GM21825 (cell line): Measurements from ENCODE around the gene CDR2.
"Not testable (repeated sequence)": the region's sequence is repeated elsewhere in the genome, so short reads cannot be mapped to it uniquely, and the experiment has no call there.

Experiments used
- ATAC-seq: cut with Tn5 transposase; IDR thresholded peaks from one replicate; pipeline ENCODE4 v1.9.1; 2021; ENCODE audit warnings: mild to moderate bottlenecking, moderate library complexity; ENCODE audit not compliant: unreplicated experiment

The CDR2 gene

DNA sequence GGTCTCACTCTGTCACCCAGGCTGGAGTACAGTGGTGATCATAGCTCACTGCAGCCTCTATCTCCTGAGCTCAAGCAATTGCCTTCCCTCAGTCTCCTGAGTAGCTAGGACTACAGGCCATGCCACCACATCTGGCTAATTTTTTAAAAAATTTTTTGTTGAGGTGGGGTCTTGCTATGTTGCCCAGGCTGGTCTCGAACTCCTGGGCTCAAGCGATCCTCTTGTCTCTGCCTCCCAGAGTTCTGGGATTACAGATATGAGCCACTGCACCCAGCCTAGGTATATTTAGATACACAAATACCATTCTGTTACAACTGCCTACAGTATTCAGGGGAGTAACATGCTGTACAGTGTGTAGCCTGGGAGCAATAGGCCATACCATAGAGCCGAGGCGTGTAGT is 62.9 kb downstream of the CDR2 start:
- no peak for ATAC-seq

GRCh38 chr16:22308824-22309520 is 65.4 kb downstream of the CDR2 start:
- no peak for ATAC-seq

GRCh38 chr16:22307838-22308237 is 66.6 kb downstream of the CDR2 start:
- no peak for ATAC-seq

GRCh38 chr16:22306788-22307187 is 67.6 kb downstream of the CDR2 start:
- ATAC-seq, result no peak

- ATAC-seq, result no peak
Measured at GRCh38 chr16:22304411-22304810, 70.0 kb downstream of the CDR2 start.

DNA sequence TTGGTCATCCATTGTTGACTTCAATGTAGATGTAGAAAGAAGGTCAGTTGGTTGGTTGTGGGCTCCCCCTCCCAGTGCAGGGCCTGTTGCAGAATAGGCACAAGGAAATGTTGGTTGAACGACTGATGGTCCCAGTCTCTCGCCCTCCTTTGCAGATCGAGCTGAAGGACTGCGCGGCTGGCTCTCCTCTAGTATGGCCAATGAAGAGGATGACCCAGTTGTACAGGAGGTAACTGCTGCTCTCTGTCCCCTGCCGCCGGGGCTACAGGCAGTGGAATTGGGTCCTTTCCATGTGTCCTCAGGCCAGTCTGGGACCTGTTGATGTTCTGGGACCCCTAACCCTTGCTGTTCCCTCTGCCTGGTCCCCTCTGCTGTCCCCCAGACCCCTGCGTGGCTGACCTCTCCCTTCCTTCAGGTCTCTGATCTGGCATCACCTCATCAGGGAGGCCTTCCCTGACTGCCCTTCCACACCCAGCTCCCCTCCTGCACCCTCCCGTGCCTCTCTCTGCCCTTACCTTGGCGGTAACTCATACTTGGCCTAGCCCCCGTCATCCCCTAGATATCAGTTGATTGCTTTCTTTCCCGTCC is 71.5 kb downstream of the CDR2 start:
- ATAC-seq, result no peak

GRCh38 chr16:22301423-22301822 is 73.0 kb downstream of the CDR2 start:
- not testable (repeated sequence) for ATAC-seq

DNA sequence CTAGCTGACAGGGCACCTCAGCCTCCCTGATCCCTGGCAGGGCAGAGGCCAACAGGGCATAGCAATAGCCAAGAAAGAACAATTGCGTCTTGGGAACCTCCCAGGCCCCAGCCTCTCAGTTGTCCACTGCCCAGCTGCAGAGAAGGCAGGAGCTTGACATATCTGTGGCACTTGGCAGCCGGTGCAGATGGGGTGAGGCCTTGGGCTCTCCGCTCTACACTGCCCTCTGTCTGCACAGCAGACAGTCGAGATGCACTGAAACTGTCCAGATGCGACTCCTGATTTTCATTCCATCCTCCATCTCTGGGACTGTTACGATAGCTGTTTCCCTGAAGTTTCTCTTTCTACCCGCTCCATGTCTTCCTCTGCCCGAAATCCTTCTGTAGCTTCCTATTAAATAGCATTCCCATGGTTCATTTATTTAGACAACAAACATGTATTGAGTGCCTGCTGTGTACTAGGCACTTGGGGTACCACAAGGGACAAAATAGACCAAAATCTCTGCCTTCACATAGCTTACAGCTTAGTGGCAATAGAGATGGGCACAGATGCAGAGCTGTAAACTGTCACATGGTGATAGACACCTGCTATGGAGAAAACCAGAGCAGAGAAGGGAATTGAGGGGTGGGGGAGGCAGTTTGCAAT is 73.9 kb downstream of the CDR2 start:
- ATAC-seq, result no peak

GRCh38 chr16:22299036-22299435 is 75.4 kb downstream of the CDR2 start:
- ATAC-seq, result no peak

DNA sequence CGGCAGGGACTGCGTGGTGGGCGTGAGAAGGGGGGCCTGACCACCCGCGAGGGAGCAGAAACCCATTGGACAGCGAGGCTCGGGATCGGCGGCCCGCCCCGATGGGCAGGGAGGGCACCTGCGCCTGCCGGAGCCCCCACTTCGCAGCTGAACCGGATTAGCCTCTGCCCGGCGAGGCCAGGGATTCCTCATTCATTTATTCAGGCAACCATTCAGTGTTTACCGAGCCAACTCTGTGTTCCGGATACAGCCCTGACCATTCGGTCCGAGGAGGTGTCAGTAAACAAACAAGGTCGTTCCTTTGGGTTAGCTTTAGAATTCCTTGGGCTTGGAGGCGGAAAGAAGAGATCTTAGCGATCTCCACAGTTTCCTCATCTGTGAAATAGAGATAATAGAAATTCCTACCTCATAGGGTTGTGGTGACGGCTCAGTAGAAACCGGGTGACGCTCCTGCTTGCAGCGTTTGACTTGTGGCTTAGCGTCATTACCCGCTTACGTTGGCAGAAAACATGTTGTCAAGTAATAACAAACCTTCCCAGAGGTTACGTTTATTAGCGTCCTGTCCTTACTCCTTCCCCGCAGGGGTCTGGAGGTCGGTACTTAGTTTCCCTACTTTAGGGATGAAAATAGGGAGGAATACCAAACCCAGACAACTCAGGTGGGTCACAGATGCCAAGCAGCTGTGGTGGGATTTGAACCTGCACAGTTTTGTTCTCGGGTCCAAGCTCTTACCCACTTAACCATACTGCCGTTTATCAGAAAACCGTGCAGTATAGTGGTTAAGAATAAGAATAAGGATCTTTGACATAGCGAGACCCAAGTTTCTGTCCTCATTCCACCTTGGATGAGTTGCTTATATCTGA is 76.3 kb downstream of the CDR2 start:
- ATAC-seq, result peak; percentile 20

DNA sequence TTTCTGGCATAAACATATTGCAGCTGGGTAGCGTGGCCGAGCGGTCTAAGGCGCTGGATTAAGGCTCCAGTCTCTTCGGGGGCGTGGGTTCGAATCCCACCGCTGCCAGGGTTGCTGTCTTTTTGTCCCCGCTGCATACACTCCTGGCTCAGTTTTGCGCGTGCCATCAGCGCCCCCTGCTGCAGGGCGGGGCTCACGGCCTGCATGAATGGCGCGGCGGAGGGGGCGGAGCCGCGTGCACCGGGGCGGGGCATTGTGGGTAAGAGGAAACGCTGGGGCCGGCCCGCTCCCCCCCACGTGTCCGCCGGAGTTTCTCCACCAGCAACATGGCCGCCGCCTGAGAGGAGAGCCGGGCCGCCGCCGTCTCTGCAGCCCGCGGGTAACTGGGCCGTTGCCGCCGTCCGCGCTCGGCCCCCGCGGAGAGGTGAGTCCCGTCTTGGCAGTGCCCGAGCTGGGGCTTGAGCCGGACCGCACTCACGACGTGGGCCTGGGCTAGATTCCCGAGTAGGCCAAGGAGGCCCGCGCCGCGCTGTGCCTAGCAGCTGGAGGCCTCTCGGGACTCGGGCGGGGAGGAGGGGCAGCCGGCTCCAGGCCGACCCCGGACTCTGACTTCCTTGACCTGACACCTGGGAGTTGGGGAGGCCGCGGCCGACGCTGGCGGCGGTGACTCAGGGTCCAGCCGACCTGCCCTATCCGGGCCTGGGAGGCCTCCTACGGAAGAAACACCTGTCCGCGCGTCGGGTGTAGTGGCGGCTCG is 77.1 kb downstream of the CDR2 start, which contains the start of gene POLR3E:
Gene POLR3E (plus strand): TSS at position 296 of the 757 bp plus-strand sequence. CDS start 5,560 bp downstream, outside the sequence.
- peak; percentile 84 for ATAC-seq

- ATAC-seq, result no peak
Measured at GRCh38 chr16:22296225-22297113, 78.0 kb downstream of the CDR2 start.
